HFFc6 (cell line): ENCODE measurements around the gene NUSAP1. TPM values are rescaled to one million over a fixed set of nuclear protein-coding genes. Genes with fewer than 3 reads are reported as not detected.
"Not testable (repeated sequence)": the region's sequence is repeated elsewhere in the genome, so short reads cannot be mapped to it uniquely, and the experiment has no call there.

Experiments used
- DNase-seq: peaks from one replicate; pipeline ENCODE4 v3.0.0-alpha.2; 2018
- H3K27ac Mint-ChIP-seq: 2 replicates; pipeline ENCODE4 v1.8.0; 2020; ENCODE audit warnings: mild to moderate bottlenecking, mixed read lengths
- H3K27me3 Mint-ChIP-seq: 2 replicates; pipeline ENCODE4 v1.8.0; 2021; ENCODE audit warnings: mild to moderate bottlenecking, moderate library complexity, mixed read lengths; ENCODE audit not compliant: insufficient read depth
- H3K36me3 Mint-ChIP-seq: 2 replicates; pipeline ENCODE4 v1.8.0; 2021; ENCODE audit warnings: low read depth, mixed read lengths
- H3K4me1 Mint-ChIP-seq: 2 replicates; pipeline ENCODE4 v1.8.0; 2020; ENCODE audit warnings: low read depth, mixed read lengths
- H3K4me3 Mint-ChIP-seq: 2 replicates; pipeline ENCODE4 v1.8.0; 2020; ENCODE audit warnings: mild to moderate bottlenecking, moderate library complexity, mixed read lengths
- H3K9me3 Mint-ChIP-seq: 2 replicates; pipeline ENCODE4 v1.8.0; 2020; ENCODE audit warnings: mild to moderate bottlenecking, mixed read lengths
- total RNA-seq, 6 experiments: library from RNA; stranded (reverse); fragmentation: NEBNext Ultra II Directional; extraction: Animal tissue kit (Norgen Biotek cat#: 25700); gene quantifications; 2 replicates in 1 of 6; 3 replicates in 5 of 6; pipeline ENCODE4 v1.2.3, GENCODE V29; 2021
- TF ChIP-seq, protein P1 (sequence below): fragments of 200-600 bp; sonication (generic); IDR thresholded peaks from 2 replicates; pipeline ENCODE4 v1.5.0; 2021; ENCODE audit warnings: antibody characterized with exemption, mild to moderate bottlenecking

Gene NUSAP1
- total RNA-seq, 6 experiments from 2014 or later: 30.9 to 69.0 (median 63.6) TPM

DNA sequence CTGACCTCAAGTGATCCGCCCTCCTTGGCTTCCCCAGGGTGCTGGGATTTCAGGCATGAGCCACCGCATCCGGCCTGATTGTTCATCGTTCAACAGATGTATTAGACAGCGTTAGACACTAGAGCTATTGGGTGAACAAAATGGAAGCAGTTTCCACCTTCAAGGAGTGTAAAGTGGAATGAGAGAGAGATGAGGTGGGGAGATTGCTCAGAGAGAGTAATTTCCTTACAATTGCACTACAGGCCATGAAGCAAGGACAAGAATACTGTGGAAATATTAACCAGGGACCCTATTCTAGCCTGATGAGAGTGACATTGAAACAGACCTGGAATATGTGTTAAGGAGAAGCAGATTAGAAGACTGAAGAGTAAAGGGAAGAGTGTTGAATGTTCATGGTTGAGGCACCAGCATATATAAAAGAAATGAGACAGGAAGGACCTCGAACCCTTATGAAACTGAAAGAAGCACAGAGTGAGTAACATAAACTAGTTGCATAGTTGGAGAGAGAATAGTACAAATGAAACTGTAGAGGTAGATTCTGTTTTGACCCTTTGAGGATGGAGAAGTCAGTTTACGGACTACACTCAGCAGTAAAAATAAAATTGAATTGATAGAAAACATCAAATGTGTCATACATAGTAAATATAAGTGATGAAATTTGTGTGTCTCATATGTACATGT lies 91.4 kb downstream of the NUSAP1 start:
- Mint-ChIP-seq H3K27me3 (no peaks in the 10 kb centered on the region), H3K4me1 (peaks cover 17% of the 10 kb centered on the region)
- DNase-seq: no peak

DNA sequence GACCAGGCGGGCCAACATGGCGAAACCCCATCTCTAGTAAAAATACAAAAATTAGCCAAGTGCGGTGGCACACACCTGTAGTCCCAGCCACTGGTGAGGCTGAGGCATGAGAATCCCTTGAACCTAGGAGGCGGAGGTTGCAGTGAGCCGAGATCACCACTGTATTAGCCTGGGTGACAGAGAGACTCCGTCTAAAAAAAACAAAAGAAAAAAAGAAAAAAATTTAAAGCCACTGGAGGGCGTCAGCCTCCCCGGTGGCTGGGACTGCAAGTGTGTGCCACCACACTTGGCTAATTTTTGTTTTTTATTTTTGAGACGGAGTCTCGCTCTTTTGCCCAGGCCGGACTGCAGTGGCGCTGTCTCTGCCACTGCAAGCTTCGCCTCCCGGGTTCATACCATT lies 92.1 kb downstream of the NUSAP1 start:
- peaks cover 14% of the 10 kb centered on the region for H3K4me1 Mint-ChIP-seq
- H3K27ac Mint-ChIP-seq: no peak overlapping the region
- DNase-seq: no peak
- peaks cover 10% of the 10 kb centered on the region; the same call in 1 of the 2 replicates for H3K36me3 Mint-ChIP-seq
- TF ChIP-seq, protein P1, sequence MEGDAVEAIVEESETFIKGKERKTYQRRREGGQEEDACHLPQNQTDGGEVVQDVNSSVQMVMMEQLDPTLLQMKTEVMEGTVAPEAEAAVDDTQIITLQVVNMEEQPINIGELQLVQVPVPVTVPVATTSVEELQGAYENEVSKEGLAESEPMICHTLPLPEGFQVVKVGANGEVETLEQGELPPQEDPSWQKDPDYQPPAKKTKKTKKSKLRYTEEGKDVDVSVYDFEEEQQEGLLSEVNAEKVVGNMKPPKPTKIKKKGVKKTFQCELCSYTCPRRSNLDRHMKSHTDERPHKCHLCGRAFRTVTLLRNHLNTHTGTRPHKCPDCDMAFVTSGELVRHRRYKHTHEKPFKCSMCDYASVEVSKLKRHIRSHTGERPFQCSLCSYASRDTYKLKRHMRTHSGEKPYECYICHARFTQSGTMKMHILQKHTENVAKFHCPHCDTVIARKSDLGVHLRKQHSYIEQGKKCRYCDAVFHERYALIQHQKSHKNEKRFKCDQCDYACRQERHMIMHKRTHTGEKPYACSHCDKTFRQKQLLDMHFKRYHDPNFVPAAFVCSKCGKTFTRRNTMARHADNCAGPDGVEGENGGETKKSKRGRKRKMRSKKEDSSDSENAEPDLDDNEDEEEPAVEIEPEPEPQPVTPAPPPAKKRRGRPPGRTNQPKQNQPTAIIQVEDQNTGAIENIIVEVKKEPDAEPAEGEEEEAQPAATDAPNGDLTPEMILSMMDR: peak; percentile 27; the same call in 1 of the 2 replicates
- H3K27me3 Mint-ChIP-seq: no peaks in the 10 kb centered on the region
- H3K9me3 Mint-ChIP-seq: no peaks in the 10 kb centered on the region
- no peak overlapping the region for H3K4me3 Mint-ChIP-seq

More for the DNA sequence above, 91.4 kb downstream of the NUSAP1 start:
- TF ChIP-seq, protein P1: no peak
- H3K9me3 Mint-ChIP-seq: no peaks in the 10 kb centered on the region
- no peak overlapping the region for H3K4me3 Mint-ChIP-seq
- H3K36me3 Mint-ChIP-seq: peaks cover 10% of the 10 kb centered on the region; the same call in 1 of the 2 replicates
- H3K27ac Mint-ChIP-seq: no peak overlapping the region

DNA sequence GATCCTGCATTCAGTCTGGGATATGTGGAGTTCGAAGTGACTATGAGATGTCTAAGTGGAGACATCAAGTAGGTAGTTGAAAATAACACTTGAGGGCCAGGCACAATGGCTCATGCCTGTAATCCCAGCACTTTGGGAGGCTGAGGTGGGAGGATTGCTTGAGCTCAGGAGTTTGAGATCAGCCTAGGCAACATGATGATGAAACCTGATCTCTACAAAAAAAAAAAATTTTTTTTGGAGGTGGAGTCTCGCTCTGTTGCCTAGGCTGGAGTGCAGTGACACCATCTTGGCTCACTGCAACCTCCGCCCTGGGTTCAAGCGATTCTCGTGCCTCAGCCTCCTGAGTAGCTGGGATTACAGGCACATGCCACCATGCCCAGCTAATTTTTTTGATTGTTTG lies 93.2 kb downstream of the NUSAP1 start:
- H3K27me3 Mint-ChIP-seq, H3K9me3 Mint-ChIP-seq, H3K4me3 Mint-ChIP-seq, DNase-seq, H3K36me3 Mint-ChIP-seq, H3K27ac Mint-ChIP-seq, H3K4me1 Mint-ChIP-seq: not testable (repeated sequence)

DNA sequence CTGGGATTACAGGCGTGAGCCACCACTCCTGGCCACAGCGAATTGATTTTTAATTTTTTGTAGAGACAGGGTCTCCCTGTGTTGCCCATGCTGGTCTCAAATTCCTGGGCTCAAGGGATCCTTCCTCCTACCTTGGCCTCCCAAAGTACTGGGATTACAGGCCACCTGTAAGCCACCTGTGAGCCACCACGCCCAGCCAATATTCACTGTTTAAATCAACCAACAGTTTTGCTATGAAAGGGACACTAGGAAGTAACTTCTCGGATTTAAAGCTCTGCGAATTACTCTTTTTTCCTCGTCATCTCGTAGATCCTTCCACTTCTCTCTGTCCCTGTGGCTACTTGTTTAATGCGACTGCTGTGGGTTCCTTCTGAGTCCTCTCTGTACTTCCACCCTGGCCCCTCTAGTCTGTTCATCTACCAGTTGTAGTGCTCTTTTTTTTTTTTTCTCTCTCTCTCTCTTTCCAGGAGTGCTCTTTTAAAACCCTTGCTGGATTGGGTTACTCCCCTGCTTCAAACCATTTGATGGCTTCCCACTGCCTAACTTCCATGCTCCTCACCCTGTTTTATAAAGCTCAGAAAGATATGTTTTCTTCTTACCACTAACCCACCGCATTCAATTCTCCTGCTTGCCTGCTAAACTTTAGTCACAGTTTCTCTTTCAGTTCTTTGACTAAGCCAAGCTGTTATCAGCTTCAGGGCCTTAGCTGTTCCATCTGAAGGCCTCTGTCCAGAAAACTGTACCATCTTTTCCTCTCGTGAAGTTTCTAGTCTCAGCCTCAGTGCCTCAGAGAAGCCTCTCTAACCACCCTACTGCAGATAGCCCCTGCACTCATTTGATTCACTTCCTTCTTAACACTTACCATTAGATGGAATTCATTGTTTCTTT lies 96.6 kb downstream of the NUSAP1 start:
- Mint-ChIP-seq H3K27me3 (no peaks in the 10 kb centered on the region), H3K27ac (no peak overlapping the region; the same call in 1 of the 2 replicates), H3K36me3 (0 out of 2 replicates have a peak, but pooled peaks cover 5% of the 10 kb centered on the region), H3K4me1 (peaks cover 9% of the 10 kb centered on the region), H3K9me3 (no peaks in the 10 kb centered on the region), H3K4me3 (no peak overlapping the region)
- TF ChIP-seq, protein P1: no peak
- no peak for DNase-seq

Other genes starting within 250 kb of the NUSAP1 start
- 10 to 100 TPM; 18.3 to 23.6 (median 19.4) TPM for gene INO80, start 216.6 kb upstream of the NUSAP1 start, total RNA-seq
- gene EXD1, start 102.1 kb upstream of the NUSAP1 start, total RNA-seq: not detected
- 100 to 1,000 TPM; 104 to 131 (median 117) TPM for gene CHP1, start 101.6 kb upstream of the NUSAP1 start, total RNA-seq
- gene OIP5, start 290 bp upstream of the NUSAP1 start, total RNA-seq: 1 to 10 TPM; 4.1 to 8.0 (median 7.1) TPM
- gene NDUFAF1, start 69.6 kb downstream of the NUSAP1 start, total RNA-seq: 10 to 100 TPM; 21.5 to 27.5 (median 25.5) TPM
- 10 to 100 TPM; 32.3 to 38.3 (median 35.8) TPM for gene RTF1, start 84.2 kb downstream of the NUSAP1 start, total RNA-seq
- 1 to 10 TPM; 1.2 to 2.4 (median 2.3) TPM for gene ITPKA, start 161.0 kb downstream of the NUSAP1 start, total RNA-seq
- gene LTK, start 180.9 kb downstream of the NUSAP1 start, total RNA-seq: 1 to 10 TPM in 4 of 6 experiments, under 1 TPM in 2; 0.19 to 1.8 (median 1.2) TPM
- 10 to 100 TPM; 27.3 to 39.4 (median 32.2) TPM for gene RPAP1, start 211.4 kb downstream of the NUSAP1 start, total RNA-seq
- 10 to 100 TPM; 16.6 to 27.6 (median 21.9) TPM for gene TYRO3, start 226.3 kb downstream of the NUSAP1 start, total RNA-seq